H1 (cell line): ENCODE results near the gene MRPL52. TPM values are rescaled to one million over a fixed set of nuclear protein-coding genes. Genes with fewer than 3 reads are reported as not detected.

Source experiments
- CTCF ChIA-PET: fragments of 300-600 bp; sonication (Branson Sonifier 250); formaldehyde crosslinking; loops from one replicate; lab custom pipeline; 2021; ENCODE audit not compliant: partially characterized antibody; lab: Charles Lee
- POLR2A ChIA-PET: fragments of 300-600 bp; sonication (Branson Sonifier 250); formaldehyde crosslinking; loops from one replicate; lab custom pipeline; 2021; ENCODE audit warnings: inconsistent platforms; ENCODE audit not compliant: partially characterized antibody; lab: Charles Lee
- DNase-seq, 2 experiments: peaks; one replicate each; pipeline versions ENCODE4 v3.0.0 to v3.0.0-alpha.2; 2010 to 2022; ENCODE audit warnings: low spot score in 2 of 2, low read depth in 1 of 2, mixed read lengths in 1 of 2
- FAIRE-seq: peaks from 2 replicates; lab custom pipeline; 2011; peaks lifted over from hg19 to GRCh38; lab: Jason Lieb, UNC
- H2AFZ ChIP-seq: 2 replicates; pipeline ENCODE4 v1.8.1; 2012; ENCODE audit warnings: low read length, inconsistent platforms
- H2AK5ac ChIP-seq: 2 replicates; pipeline ENCODE4 v1.6.1; 2013; ENCODE audit warnings: low read depth, low read length
- H2BK120ac ChIP-seq: replicated peaks from 2 replicates; pipeline ENCODE3; 2013; ENCODE audit warnings: low read depth, low read length, inconsistent platforms
- H2BK12ac ChIP-seq: 2 replicates; pipeline ENCODE4 v1.6.1; 2013; ENCODE audit warnings: low read depth, low read length
- H2BK15ac ChIP-seq: 2 replicates; pipeline ENCODE4 v1.6.1; 2013; ENCODE audit warnings: low read length
- H2BK20ac ChIP-seq: 2 replicates; pipeline ENCODE4 v1.6.1; 2013; ENCODE audit warnings: low read length
- H2BK5ac ChIP-seq: 2 replicates; pipeline ENCODE4 v1.6.1; 2013; ENCODE audit warnings: low read depth, low read length
- H3K14ac ChIP-seq: 2 replicates; pipeline ENCODE4 v1.6.1; 2013; ENCODE audit warnings: inconsistent platforms; ENCODE audit not compliant: insufficient read length
- H3K18ac ChIP-seq: 2 replicates; pipeline ENCODE4 v1.6.1; 2013; ENCODE audit warnings: low read length; ENCODE audit errors: extremely low read depth
- H3K23ac ChIP-seq: 2 replicates; pipeline ENCODE4 v1.6.1; 2013; ENCODE audit warnings: inconsistent platforms; ENCODE audit not compliant: insufficient read length
- H3K23me2 ChIP-seq: 2 replicates; pipeline ENCODE4 v1.6.1; 2013; ENCODE audit warnings: low read depth, low read length
- H3K27ac ChIP-seq: 2 replicates; pipeline ENCODE4 v1.6.1; 2011; ENCODE audit warnings: low read depth, low read length, inconsistent platforms
- H3K27me3 ChIP-seq, 4 experiments: replicated peaks in 1 of 4; 1 replicate in 1 of 4; 2 replicates in 3 of 4; pipeline versions ENCODE4 v1.6.1 to v1.8.1; 2011 to 2013; ENCODE audit warnings: low read length in 3 of 4, mild to moderate bottlenecking in 3 of 4, inconsistent platforms in 2 of 4, mixed read lengths in 2 of 4, moderate library complexity in 1 of 4; ENCODE audit not compliant: control insufficient read depth in 3 of 4, insufficient read depth in 3 of 4; ENCODE audit errors: extremely low read depth in 1 of 4
- H3K36me3 ChIP-seq, 4 experiments: 2 replicates each; pipeline versions ENCODE4 v1.6.1 to v1.8.1; 2011 to 2013; ENCODE audit warnings: mild to moderate bottlenecking in 4 of 4, low read length in 3 of 4, moderate library complexity in 2 of 4, control low read depth in 1 of 4, inconsistent platforms in 1 of 4; ENCODE audit not compliant: insufficient read depth in 4 of 4, control insufficient read depth in 2 of 4
- H3K4ac ChIP-seq: replicated peaks from 2 replicates; pipeline ENCODE3; 2013; ENCODE audit warnings: low read length, low read depth, mixed read lengths, inconsistent platforms; ENCODE audit not compliant: insufficient read length
- H3K4me1 ChIP-seq, 4 experiments: replicated peaks in 1 of 4; 1 replicate in 1 of 4; 2 replicates in 3 of 4; pipeline versions ENCODE4 v1.6.1 to v1.8.1; 2011 to 2013; ENCODE audit warnings: low read length in 3 of 4, inconsistent platforms in 2 of 4, mixed read lengths in 1 of 4; ENCODE audit not compliant: insufficient read depth in 4 of 4, control insufficient read depth in 3 of 4
- H3K4me2 ChIP-seq, 2 experiments: 2 replicates each; pipeline versions ENCODE4 v1.6.1 to v1.8.1; 2011 to 2013; ENCODE audit warnings: low read depth in 2 of 2, low read length in 2 of 2, control low read depth in 1 of 2, inconsistent platforms in 1 of 2, mild to moderate bottlenecking in 1 of 2; ENCODE audit not compliant: insufficient read depth in 1 of 2
- H3K4me3 ChIP-seq, 4 experiments: fragments of 200-600, 300-600 bp in 1 of 4; sonication (generic), shearing (Covaris generic), sonication (Bioruptor Twin) in 1 of 4; 2 replicates each; pipeline versions ENCODE4 v1.5.1 to v1.8.1; 2011 to 2016; ENCODE audit warnings: low read length in 4 of 4, low read depth in 3 of 4, control low read depth in 2 of 4, inconsistent platforms in 2 of 4, mild to moderate bottlenecking in 2 of 4, mixed read lengths in 1 of 4, moderate library complexity in 1 of 4; ENCODE audit not compliant: insufficient read depth in 2 of 4; ENCODE audit errors: extremely low read depth in 1 of 4
- H3K56ac ChIP-seq: replicated peaks from 2 replicates; pipeline ENCODE3; 2013; ENCODE audit warnings: low read depth, mild to moderate bottlenecking, mixed read lengths, low read length, inconsistent platforms; ENCODE audit not compliant: insufficient read length
- H3K79me1 ChIP-seq: 2 replicates; pipeline ENCODE4 v1.6.1; 2013; ENCODE audit warnings: low read depth, low read length, control low read depth
- H3K79me2 ChIP-seq, 2 experiments: 2 replicates each; pipeline versions ENCODE4 v1.6.1 to v1.8.1; 2012 to 2013; ENCODE audit warnings: low read length in 2 of 2, mild to moderate bottlenecking in 2 of 2, inconsistent platforms in 1 of 2; ENCODE audit not compliant: insufficient read depth in 2 of 2, control insufficient read depth in 1 of 2
- H3K9ac ChIP-seq, 4 experiments: replicated peaks in 1 of 4; 1 replicate in 1 of 4; 2 replicates in 3 of 4; pipeline versions ENCODE4 v1.6.1 to v1.8.1; 2011 to 2013; ENCODE audit warnings: low read depth in 3 of 4, low read length in 3 of 4, control low read depth in 2 of 4, mild to moderate bottlenecking in 2 of 4, moderate library complexity in 2 of 4, inconsistent platforms in 1 of 4; ENCODE audit errors: extremely low read depth in 1 of 4
- H3K9me3 ChIP-seq, 2 experiments: 2 replicates each; pipeline versions ENCODE4 v1.6.1 to v1.8.1; 2012 to 2013; ENCODE audit warnings: mild to moderate bottlenecking in 2 of 2, moderate library complexity in 2 of 2, control low read depth in 1 of 2, inconsistent platforms in 1 of 2, low read depth in 1 of 2, low read length in 1 of 2, mixed read lengths in 1 of 2; ENCODE audit not compliant: insufficient read depth in 2 of 2
- H4K20me1 ChIP-seq, 2 experiments: replicated peaks in 1 of 2; 2 replicates each; pipeline versions ENCODE3 to v1.8.1; 2011 to 2013; ENCODE audit warnings: inconsistent platforms in 2 of 2, low read length in 2 of 2, mild to moderate bottlenecking in 1 of 2; ENCODE audit not compliant: insufficient read depth in 2 of 2, control insufficient read depth in 1 of 2
- H4K5ac ChIP-seq: 2 replicates; pipeline ENCODE4 v1.6.1; 2013; ENCODE audit warnings: low read length, low read depth, mixed read lengths, inconsistent platforms; ENCODE audit not compliant: insufficient read length
- H4K8ac ChIP-seq: 2 replicates; pipeline ENCODE4 v1.8.0; 2013; ENCODE audit warnings: mild to moderate bottlenecking, moderate library complexity, low read length, inconsistent platforms; ENCODE audit not compliant: insufficient read depth; ENCODE audit errors: extremely low read depth
- H4K91ac ChIP-seq: replicated peaks from 2 replicates; pipeline ENCODE3; 2013; ENCODE audit warnings: low read length, mixed read lengths, inconsistent platforms; ENCODE audit not compliant: insufficient read length
- BRCA1 ChIP-seq: IDR thresholded peaks from 2 replicates; pipeline ENCODE4 v1.6.1; 2012; ENCODE audit warnings: low read depth, low read length, improper control_type of control experiment
- POU5F1 ChIP-seq: IDR thresholded peaks from 2 replicates; pipeline ENCODE4 v1.6.1; 2011; ENCODE audit warnings: low read depth, mild to moderate bottlenecking, low read length, moderate library complexity
- SUZ12 ChIP-seq: fragments of 200-600 bp; sonication (generic); IDR thresholded peaks from 2 replicates; pipeline ENCODE4 v1.6.1; 2012; ENCODE audit warnings: mild to moderate bottlenecking, inconsistent platforms, low read length, moderate library complexity, mixed read lengths
- WGBS, 2 experiments: shearing (Covaris generic) in 1 of 2; methylation state at CpG; one replicate each; pipeline versions ENCODE4 v1.1.6 to v1.1.7; 2013 to 2015; ENCODE audit warnings: low lambda C conversion rate in 2 of 2, mixed read lengths in 2 of 2, inconsistent platforms in 1 of 2, low coverage in 1 of 2, missing lambda C conversion rate in 1 of 2; ENCODE audit not compliant: insufficient replicate concordance in 2 of 2, insufficient coverage in 1 of 2, insufficient read length in 1 of 2; ENCODE audit errors: extremely low coverage in 1 of 2, missing lambda C conversion rate in 1 of 2; 5-methylcytosine and 5-hydroxymethylcytosine counted together
- polyA plus RNA-seq, 7 experiments: library from polyadenylated mRNA; depleted of rRNA in 3 of 7; stranded (reverse) in 5 of 7; unstranded in 2 of 7; fragments of >200 nt in 5 of 7; fragments of 200-250 nt in 2 of 7; gene quantifications; 1 replicate in 5 of 7; 2 replicates in 1 of 7; 4 replicates in 1 of 7; pipeline versions ENCODE4 v1.2.1 to v1.2.3, GENCODE V29; 2011 to 2013; ENCODE audit warnings: missing spikeins in 2 of 7, mixed read lengths in 2 of 7
- total RNA-seq: library from RNA; stranded (reverse); fragmentation: NEBNext Ultra II Directional; extraction: Animal tissue kit (Norgen Biotek cat#: 25700); gene quantifications from 2 replicates; pipeline ENCODE4 v1.2.1, GENCODE V29; 2021

MRPL52 gene
- total and polyA plus RNA-seq, 2 of the 8 experiments (the other 6 are each of a cell fraction or from before 2014, with no cell fraction given): 70.5 to 176 TPM

- peak overlapping the region; percentile 64 to 86 (median 80); a peak in 7 of 8 replicates for H3K4me3 ChIP-seq
- no peak overlapping the region for H3K4ac ChIP-seq
- no peaks in the 10 kb centered on the region for H3K79me2 ChIP-seq
- no peak overlapping the region for H2BK15ac ChIP-seq
- peaks cover 5% of the 10 kb centered on the region for H3K23me2 ChIP-seq
- no peak overlapping the region for H2AFZ ChIP-seq
- H3K9ac ChIP-seq: no peak overlapping the region; a peak in 1 of 7 replicates
- FAIRE-seq (no peak), DNase-seq (no peak)
- 41% methylated on average over 1 of the region's 1 CpG; no CpG with 5 or more reads in 1 of the 2 experiments for WGBS, 2 experiments
- no peak overlapping the region for H4K8ac ChIP-seq
- H4K20me1 ChIP-seq: no peaks in the 10 kb centered on the region
- H3K27ac ChIP-seq: peak overlapping the region; percentile 6; the same call in 1 of the 2 replicates
- ChIA-PET CTCF (interaction anchor here (0.6 to 56.0 kb wide), 11 partner anchors 9 to 314 kb away, joined by 3 to 1562 read pairs (median 4); partner anchors contain the start of genes ABHD4, MMP14, MRPL52 and PRMT5), POLR2A (interaction anchor here (0.7 to 6.6 kb wide), 12 partner anchors 13 to 112 kb away, joined by 3 to 54 read pairs (median 4); partner anchors contain the start of genes AJUBA, OXA1L, RBM23 and REM2)
- H3K23ac ChIP-seq: no peak overlapping the region
- H3K18ac ChIP-seq: no peak overlapping the region
- no peak overlapping the region for H2BK120ac ChIP-seq
- H3K27me3 ChIP-seq: no peaks in the 10 kb centered on the region
- H3K79me1 ChIP-seq: no peaks in the 10 kb centered on the region
- H2AK5ac ChIP-seq: no peak overlapping the region
- no peak overlapping the region for H3K56ac ChIP-seq
- H3K4me2 ChIP-seq: peak overlapping the region; percentile 85 to 87
- no peak overlapping the region; the same call in 1 of the 2 replicates for H2BK5ac ChIP-seq
- no peak overlapping the region for H2BK20ac ChIP-seq
- no peak overlapping the region for H2BK12ac ChIP-seq
- H4K5ac ChIP-seq: no peak overlapping the region
- no peak overlapping the region for H4K91ac ChIP-seq
- TF ChIP-seq POU5F1: 0 out of 2 replicates have a peak, but pooled peaks have one; percentile 17
- TF ChIP-seq SUZ12: no peak
- no peak for TF ChIP-seq BRCA1
- peaks cover 0 to 9% (median 3%) of the 10 kb centered on the region in 4 experiments; a peak in 4 of 7 replicates for H3K4me1 ChIP-seq
- H3K36me3 ChIP-seq: no peaks in the 10 kb centered on the region
- no peaks in the 10 kb centered on the region for H3K9me3 ChIP-seq
- no peak overlapping the region for H3K14ac ChIP-seq
These were observed 41.1 kb downstream of the MRPL52 start for GRCh38 chr14:22870811-22871223.
